ENCODE results near the gene GNAI3. TPM values are rescaled to one million over a fixed set of nuclear protein-coding genes. Genes with fewer than 3 reads are reported as not detected.
"Not testable (repeated sequence)": the region's sequence is repeated elsewhere in the genome, so short reads cannot be mapped to it uniquely, and the experiment has no call there.

Gene GNAI3
- total RNA-seq, 1 donor from 2014 or later, result 6.7 TPM

DNA sequence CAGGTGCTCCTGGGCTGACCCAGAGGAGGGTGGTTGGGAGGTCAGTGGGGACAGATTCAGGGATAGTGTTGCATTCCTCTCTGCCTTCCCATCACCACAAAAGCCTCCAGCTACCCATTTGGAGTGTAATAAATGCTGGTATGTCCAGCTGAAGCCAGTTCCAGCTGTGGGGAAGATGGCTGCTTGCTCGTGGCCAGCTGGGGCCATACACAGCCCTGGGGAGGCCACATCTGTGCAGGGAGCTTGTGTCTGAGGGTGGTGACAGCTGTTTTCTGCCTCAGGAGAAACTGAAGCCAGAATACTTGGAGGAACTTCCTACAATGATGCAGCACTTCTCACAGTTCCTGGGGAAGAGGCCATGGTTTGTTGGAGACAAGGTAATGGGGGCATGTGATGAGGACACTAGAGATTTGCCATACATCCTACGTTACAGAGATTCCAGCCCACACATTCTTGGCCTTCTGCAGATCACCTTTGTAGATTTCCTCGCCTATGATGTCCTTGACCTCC lies 110.2 kb downstream of the GNAI3 start:
- no peak overlapping the region for H3K27ac ChIP-seq
- H3K4me1 ChIP-seq, result peaks cover 11% of the 10 kb centered on the region
- ATAC-seq (no peak), DNase-seq (no peak)
- no peaks in the 10 kb centered on the region for H3K9me3 ChIP-seq
- TF ChIP-seq, protein P1, sequence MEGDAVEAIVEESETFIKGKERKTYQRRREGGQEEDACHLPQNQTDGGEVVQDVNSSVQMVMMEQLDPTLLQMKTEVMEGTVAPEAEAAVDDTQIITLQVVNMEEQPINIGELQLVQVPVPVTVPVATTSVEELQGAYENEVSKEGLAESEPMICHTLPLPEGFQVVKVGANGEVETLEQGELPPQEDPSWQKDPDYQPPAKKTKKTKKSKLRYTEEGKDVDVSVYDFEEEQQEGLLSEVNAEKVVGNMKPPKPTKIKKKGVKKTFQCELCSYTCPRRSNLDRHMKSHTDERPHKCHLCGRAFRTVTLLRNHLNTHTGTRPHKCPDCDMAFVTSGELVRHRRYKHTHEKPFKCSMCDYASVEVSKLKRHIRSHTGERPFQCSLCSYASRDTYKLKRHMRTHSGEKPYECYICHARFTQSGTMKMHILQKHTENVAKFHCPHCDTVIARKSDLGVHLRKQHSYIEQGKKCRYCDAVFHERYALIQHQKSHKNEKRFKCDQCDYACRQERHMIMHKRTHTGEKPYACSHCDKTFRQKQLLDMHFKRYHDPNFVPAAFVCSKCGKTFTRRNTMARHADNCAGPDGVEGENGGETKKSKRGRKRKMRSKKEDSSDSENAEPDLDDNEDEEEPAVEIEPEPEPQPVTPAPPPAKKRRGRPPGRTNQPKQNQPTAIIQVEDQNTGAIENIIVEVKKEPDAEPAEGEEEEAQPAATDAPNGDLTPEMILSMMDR (IDR thresholded peaks at IDR 0.05), result no peak
- H3K36me3 ChIP-seq, result peaks cover 38% of the 10 kb centered on the region
- intact Hi-C loops (cut with DNase I), result no loop called here
- no peak overlapping the region for H3K4me3 ChIP-seq
- no peaks in the 10 kb centered on the region for H3K27me3 ChIP-seq (ENCODE audit: low read depth)

GRCh38 chr1:109659145-109659544 lies 110.7 kb downstream of the GNAI3 start:
- ATAC-seq, result no peak
- peaks cover 38% of the 10 kb centered on the region for H3K36me3 ChIP-seq
- H3K27ac ChIP-seq, result no peak overlapping the region
- TF ChIP-seq, protein P1 (IDR thresholded peaks at IDR 0.05), result no peak
- no peaks in the 10 kb centered on the region for H3K9me3 ChIP-seq
- H3K27me3 ChIP-seq (ENCODE audit: low read depth), result no peaks in the 10 kb centered on the region
- intact Hi-C loops (cut with DNase I), result no loop called here
- H3K4me1 ChIP-seq, result peaks cover 11% of the 10 kb centered on the region
- H3K4me3 ChIP-seq, result no peak overlapping the region
- no peak for DNase-seq

- H3K36me3 ChIP-seq, result peaks cover 38% of the 10 kb centered on the region
- intact Hi-C loops (cut with DNase I), result no loop called here
- H3K9me3 ChIP-seq, result no peaks in the 10 kb centered on the region
- DNase-seq (no peak), ATAC-seq (no peak)
- TF ChIP-seq, protein P1 (IDR thresholded peaks at IDR 0.05), result no peak
- no peak overlapping the region for H3K27ac ChIP-seq
- peaks cover 8% of the 10 kb centered on the region for H3K4me1 ChIP-seq
- no peak overlapping the region for H3K4me3 ChIP-seq
- no peaks in the 10 kb centered on the region for H3K27me3 ChIP-seq (ENCODE audit: low read depth)
Observed at GRCh38 chr1:109659997-109660690, 111.7 kb downstream of the GNAI3 start.

DNA sequence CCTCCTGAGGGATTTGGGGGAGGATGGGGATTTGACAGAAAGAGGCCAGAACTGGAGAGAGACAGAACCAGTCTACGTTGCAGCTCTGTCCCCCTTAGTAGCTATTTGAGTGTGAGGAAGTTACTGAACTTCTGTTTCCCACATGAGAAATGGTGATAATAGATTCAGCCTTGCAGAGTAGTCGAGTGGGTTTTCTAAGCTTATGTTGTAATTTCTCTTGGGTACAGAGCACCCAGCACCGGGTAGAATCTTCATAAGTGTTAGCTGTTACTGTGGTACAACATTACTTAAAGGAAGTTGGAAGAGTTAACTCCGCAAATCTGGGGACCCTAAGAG lies 112.2 kb downstream of the GNAI3 start:
- H3K27ac ChIP-seq; intact Hi-C loops (cut with DNase I): not testable (repeated sequence)
- peaks cover 38% of the 10 kb centered on the region for H3K36me3 ChIP-seq

GRCh38 chr1:109661391-109661790 lies 113.0 kb downstream of the GNAI3 start:
- intact Hi-C loops (cut with DNase I), result no loop called here
- no peak for ATAC-seq

More for the DNA sequence above, 112.2 kb downstream of the GNAI3 start:
- H3K27me3 ChIP-seq (ENCODE audit: low read depth); H3K4me1 ChIP-seq; H3K4me3 ChIP-seq; DNase-seq; H3K9me3 ChIP-seq; ATAC-seq: not testable (repeated sequence)

DNA sequence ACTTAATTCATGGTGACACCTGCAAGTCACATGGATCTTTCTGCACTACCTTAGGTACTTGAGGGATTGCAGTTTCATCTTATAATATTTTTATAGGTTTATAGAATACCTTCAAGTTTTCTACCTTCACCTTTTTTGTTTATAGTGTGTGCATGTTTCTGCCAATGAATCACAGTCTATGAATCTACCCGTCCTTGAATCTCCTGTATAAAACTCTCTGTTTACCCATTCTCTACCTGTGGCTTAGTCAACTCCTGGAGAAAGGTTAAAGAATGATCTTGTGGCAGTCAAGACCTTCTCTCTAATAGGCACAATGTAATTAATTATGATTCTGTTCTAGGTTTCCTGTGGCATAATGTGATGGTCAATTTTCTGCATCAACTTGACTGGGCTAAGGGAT lies 116.3 kb downstream of the GNAI3 start:
- H3K27ac ChIP-seq, result no peak overlapping the region
- H3K4me1 ChIP-seq, result peaks cover 5% of the 10 kb centered on the region
- no peaks in the 10 kb centered on the region for H3K27me3 ChIP-seq (ENCODE audit: low read depth)
- DNase-seq, result no peak
- TF ChIP-seq, protein P1 (IDR thresholded peaks at IDR 0.05), result no peak
- H3K36me3 ChIP-seq, result peaks cover 29% of the 10 kb centered on the region
- intact Hi-C loops (cut with DNase I), result no loop called here
- no peak for ATAC-seq
- no peak overlapping the region for H3K4me3 ChIP-seq
- no peaks in the 10 kb centered on the region for H3K9me3 ChIP-seq

More at GRCh38 chr1:109661391-109661790, 113.0 kb downstream of the GNAI3 start:
- TF ChIP-seq, protein P1 (IDR thresholded peaks at IDR 0.05), result no peak
- H3K4me1 ChIP-seq, result peaks cover 3% of the 10 kb centered on the region
- no peak overlapping the region for H3K27ac ChIP-seq
- H3K27me3 ChIP-seq (ENCODE audit: low read depth), result no peaks in the 10 kb centered on the region
- no peak for DNase-seq
- no peak overlapping the region for H3K4me3 ChIP-seq
- peaks cover 38% of the 10 kb centered on the region for H3K36me3 ChIP-seq
- no peaks in the 10 kb centered on the region for H3K9me3 ChIP-seq
